HG02870 (cell line): ENCODE results near the gene HOXB2.

Experiments used
- ATAC-seq: cut with Tn5 transposase; IDR thresholded peaks from one replicate; pipeline ENCODE4 v1.9.1; 2021; ENCODE audit warnings: mild to moderate bottlenecking, moderate library complexity; ENCODE audit not compliant: unreplicated experiment

HOXB2 gene

DNA sequence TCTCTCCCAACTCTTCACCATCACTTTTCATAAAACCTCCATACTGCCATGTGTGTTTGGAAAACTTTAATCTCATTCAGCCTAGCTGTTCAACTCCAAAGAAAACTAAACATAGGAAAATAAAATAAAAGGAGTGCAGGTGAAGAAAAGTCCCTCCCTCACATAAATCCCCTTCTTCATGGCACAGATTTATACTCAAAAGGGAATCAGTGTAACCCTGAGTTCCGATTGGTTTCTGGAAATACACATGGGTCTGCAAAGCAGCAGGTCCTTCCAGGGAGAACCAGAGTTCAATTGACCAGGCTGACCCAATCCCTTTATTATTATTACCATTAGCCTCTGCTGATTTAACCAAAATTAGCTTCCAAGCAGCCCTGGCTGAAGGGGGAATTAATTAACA lies 8.9 kb upstream of the HOXB2 start:
- ATAC-seq: no peak

DNA sequence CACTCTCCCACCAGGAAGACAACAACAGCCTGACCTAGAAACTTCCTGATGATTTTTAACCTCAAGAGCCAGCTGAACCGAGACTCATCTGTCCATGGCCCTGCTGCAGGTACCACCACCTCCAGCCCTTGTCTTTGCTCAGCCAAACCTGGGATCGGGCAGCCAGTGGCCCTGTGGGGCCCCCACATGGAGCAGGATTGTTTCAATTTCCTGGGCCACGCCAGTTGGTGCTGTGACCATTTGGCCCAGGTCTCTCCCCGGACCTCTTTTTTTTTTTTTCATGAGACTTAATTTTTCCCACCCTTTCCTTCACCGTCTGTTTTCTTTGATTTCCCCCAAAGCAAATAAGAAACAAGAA lies 8.3 kb upstream of the HOXB2 start:
- ATAC-seq: no peak

DNA sequence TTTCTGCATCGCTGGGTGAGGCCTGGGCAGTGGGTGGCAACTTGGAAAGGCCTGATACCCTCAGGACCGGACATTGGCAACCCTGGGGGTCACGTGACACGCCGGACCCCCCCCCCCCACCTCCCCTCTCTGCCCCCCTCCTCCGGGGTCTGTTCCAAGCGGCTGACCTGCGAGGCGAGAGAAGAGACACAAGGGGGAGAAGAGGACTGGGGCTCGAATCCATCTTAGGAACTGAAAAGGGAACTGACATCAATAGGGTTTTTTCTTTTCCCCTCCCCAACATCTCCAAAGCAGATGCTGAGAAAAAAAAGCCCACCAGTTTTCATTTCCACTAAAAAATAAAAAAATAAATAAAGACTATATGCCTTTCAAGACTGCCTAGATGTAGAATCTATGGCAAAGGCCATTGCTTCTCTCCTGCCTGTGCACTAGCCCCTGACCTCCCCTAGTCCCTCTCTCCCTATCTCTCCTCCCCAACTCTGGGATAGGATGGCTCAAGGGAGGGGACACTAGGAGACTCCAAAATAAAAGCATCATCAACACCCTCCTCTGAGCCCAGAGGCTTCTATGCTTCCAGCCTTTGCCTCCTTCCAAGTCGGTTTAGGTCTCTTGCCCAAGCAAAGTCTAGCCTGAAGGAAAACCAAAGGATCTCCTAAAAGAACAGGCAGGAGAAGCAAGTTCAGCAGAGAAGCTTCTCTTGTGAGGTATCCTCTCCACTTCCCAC lies 7.7 kb upstream of the HOXB2 start:
- no peak for ATAC-seq

GRCh38 chr17:48551596-48552465 lies 6.9 kb upstream of the HOXB2 start:
- ATAC-seq: no peak

GRCh38 chr17:48551214-48551555 lies 6.3 kb upstream of the HOXB2 start:
- no peak for ATAC-seq

GRCh38 chr17:48550502-48551213 lies 5.7 kb upstream of the HOXB2 start:
- ATAC-seq: no peak

- ATAC-seq: no peak
Observed at GRCh38 chr17:48549914-48550501, 5.1 kb upstream of the HOXB2 start.

- ATAC-seq: no peak
Observed at GRCh38 chr17:48549281-48549630, 4.3 kb upstream of the HOXB2 start.

GRCh38 chr17:48548523-48549280 lies 3.8 kb upstream of the HOXB2 start:
- ATAC-seq: no peak

GRCh38 chr17:48547808-48548522 lies 3.1 kb upstream of the HOXB2 start:
- ATAC-seq: no peak

DNA sequence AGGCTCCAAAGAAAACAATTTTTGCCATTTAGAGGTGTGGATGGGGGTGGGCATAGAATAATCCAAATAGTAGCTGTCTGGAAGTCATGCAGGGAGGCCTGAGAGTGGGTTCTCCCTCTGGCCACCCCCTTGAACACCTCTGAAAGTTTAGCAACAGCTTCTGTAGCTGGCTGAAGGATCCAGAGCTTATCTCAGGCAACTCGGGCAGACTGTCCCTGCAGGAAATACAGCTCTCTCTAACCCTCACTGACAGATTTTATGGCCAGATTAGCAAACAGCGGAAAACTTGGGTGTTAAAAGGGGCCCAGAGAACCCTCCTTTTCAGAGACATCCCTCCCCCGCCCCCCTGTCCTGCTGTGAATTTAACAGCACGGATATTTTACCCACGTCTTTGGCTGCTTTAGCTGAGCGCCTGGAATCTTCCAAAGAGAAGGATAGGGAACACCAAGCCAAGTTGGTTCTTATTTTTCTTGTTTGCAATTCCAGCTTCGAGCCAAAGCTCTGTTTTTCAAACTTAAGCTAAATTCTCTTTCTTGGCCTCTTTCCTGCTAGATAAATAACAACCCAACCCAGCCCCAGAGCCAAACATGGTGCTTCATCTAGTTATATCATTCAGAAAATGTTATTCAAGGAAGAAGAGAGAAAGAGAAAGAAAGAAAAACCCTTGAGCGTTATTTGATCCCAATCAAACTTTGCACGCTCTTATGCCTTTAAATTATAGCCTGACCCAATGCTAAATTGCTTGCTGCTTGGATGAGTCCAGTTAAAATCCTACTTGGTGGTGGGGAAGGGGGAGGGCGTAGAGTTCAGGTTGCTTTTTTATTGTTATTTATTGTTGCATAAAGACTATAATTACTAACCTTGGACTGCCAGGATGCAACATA lies 2.3 kb upstream of the HOXB2 start:
- no peak for ATAC-seq

- no peak for ATAC-seq
Observed at GRCh38 chr17:48546137-48546923, 1.4 kb upstream of the HOXB2 start.

- no peak for ATAC-seq
Observed at GRCh38 chr17:48545539-48545938, 630 bp upstream of the HOXB2 start.

GRCh38 chr17:48544349-48545021 lies 424 bp downstream of the HOXB2 start:
- no peak for ATAC-seq

DNA sequence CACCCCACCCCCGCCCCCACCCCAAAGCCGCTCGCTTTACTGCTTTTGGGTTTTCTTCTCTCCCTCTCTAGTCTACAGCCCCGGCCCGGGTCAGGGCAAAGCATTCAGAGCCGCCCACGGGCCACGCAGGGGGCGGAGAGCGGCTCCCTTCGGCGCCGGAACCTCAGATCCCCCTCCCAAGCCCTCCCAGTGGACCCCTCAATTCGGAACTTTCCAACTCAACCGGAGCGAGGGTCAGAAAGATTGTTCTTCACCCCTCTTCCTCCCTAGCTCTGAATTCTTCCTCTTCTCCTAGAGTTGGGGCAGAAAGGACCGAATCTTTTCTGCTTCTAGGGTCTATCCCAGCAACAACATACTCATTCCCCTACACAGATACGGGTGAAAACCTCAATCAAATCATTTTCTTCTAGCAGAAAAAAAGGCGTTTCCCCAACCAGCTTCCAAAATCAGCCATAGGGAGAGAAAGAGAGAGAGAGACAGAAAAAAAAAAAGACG lies 1.0 kb downstream of the HOXB2 start:
- no peak for ATAC-seq

GRCh38 chr17:48543107-48543853 lies 1.6 kb downstream of the HOXB2 start:
- no peak for ATAC-seq

- ATAC-seq: no peak
Observed at GRCh38 chr17:48542698-48543106, 2.2 kb downstream of the HOXB2 start.
